Measurements from ENCODE around the gene EZH2.

Gene EZH2

GRCh38 chr7:148882841-148883265, 1.2 kb downstream of the EZH2 start:
- no peaks in the 10 kb centered on the region for H3K27me3 ChIP-seq (ENCODE audit: control insufficient read depth in 1 of 2, insufficient read depth in 2 of 2, low read length in 2 of 2)

DNA sequence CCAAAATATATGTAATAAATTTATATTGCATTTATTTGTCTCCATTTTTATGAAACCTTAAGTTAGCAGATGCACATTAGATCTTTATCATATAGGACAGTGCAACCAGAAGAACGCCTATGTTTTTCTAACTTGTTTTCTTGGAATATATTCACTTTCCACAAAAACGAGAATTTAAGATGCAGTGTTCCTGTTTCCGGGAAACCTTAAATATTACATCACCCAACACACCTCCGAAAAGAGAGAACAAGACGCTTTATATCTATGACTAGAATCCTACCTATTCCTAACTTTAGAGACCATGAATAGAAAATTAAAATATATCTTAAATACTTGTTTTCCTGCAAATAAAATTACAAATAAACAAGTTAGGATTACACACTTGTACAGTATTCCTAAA, 1.9 kb downstream of the EZH2 start:
- H3K27me3 ChIP-seq (ENCODE audit: control insufficient read depth in 1 of 2, insufficient read depth in 2 of 2, low read length in 2 of 2): no peaks in the 10 kb centered on the region
- peaks cover 0 to 12% of the 10 kb centered on the region in 2 donors for H3K4me1 ChIP-seq (ENCODE audit: control insufficient read depth in 1 of 2, insufficient read depth in 2 of 2, low read length in 2 of 2)
- H3K9ac ChIP-seq (ENCODE audit: low read depth in 1 of 2, low read length in 2 of 2): no peak overlapping the region
- H3K27ac ChIP-seq (ENCODE audit: low read depth, low read length): no peak overlapping the region
- no peaks in the 10 kb centered on the region for H3K9me3 ChIP-seq (ENCODE audit: control insufficient read depth in 1 of 2, low read length in 2 of 2)
- H3K4me3 ChIP-seq (ENCODE audit: low read depth in 1 of 2, low read length in 2 of 2): peak overlapping the region; percentile 79 to 80
- H3K36me3 ChIP-seq (ENCODE audit: control insufficient read depth in 1 of 2, insufficient read depth in 2 of 2, low read length in 2 of 2): no peaks in the 10 kb centered on the region

More at GRCh38 chr7:148882841-148883265, 1.2 kb downstream of the EZH2 start:
- Histone ChIP-seq H3K36me3 (ENCODE audit: control insufficient read depth in 1 of 2, insufficient read depth in 2 of 2, low read length in 2 of 2) (no peaks in the 10 kb centered on the region), H3K27ac (ENCODE audit: low read depth, low read length) (no peak overlapping the region), H3K4me3 (ENCODE audit: low read depth in 1 of 2, low read length in 2 of 2) (peak overlapping the region; percentile 79 to 80), H3K9ac (ENCODE audit: low read depth in 1 of 2, low read length in 2 of 2) (peak overlapping the region; percentile 69 to 78), H3K4me1 (ENCODE audit: control insufficient read depth in 1 of 2, insufficient read depth in 2 of 2, low read length in 2 of 2) (peaks cover 0 to 12% of the 10 kb centered on the region in 2 donors), H3K9me3 (ENCODE audit: control insufficient read depth in 1 of 2, low read length in 2 of 2) (no peaks in the 10 kb centered on the region)

DNA sequence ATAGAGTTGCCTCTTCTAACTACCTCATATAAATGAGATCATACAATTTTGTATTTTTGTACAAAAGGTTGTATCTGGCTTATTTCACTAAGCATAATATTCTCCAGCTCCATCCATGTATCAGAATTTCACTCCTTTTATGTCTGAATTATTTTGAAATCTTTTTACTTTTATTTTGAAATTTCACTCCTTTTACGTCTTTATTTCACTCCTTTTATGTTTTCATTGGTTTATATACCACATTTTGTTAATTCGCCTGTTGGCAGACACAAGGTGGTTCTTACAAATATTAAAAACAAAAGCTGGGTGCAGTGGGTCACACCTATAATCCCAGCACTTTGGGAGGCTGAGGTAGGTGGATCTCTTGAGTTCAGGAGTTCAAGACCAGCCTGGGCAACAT, 5.8 kb downstream of the EZH2 start:
- Histone ChIP-seq H3K9ac (ENCODE audit: low read depth in 1 of 2, low read length in 2 of 2) (no peak overlapping the region), H3K4me3 (ENCODE audit: low read depth in 1 of 2, low read length in 2 of 2) (no peak overlapping the region), H3K36me3 (ENCODE audit: control insufficient read depth in 1 of 2, insufficient read depth in 2 of 2, low read length in 2 of 2) (no peaks in the 10 kb centered on the region), H3K27ac (ENCODE audit: low read depth, low read length) (no peak overlapping the region), H3K4me1 (ENCODE audit: control insufficient read depth in 1 of 2, insufficient read depth in 2 of 2, low read length in 2 of 2) (peaks cover 0 to 12% of the 10 kb centered on the region in 2 donors), H3K9me3 (ENCODE audit: control insufficient read depth in 1 of 2, low read length in 2 of 2) (no peaks in the 10 kb centered on the region), H3K27me3 (ENCODE audit: control insufficient read depth in 1 of 2, insufficient read depth in 2 of 2, low read length in 2 of 2) (no peaks in the 10 kb centered on the region)

- H3K27me3 ChIP-seq (ENCODE audit: control insufficient read depth in 1 of 2, insufficient read depth in 2 of 2, low read length in 2 of 2): no peaks in the 10 kb centered on the region
- H3K36me3 ChIP-seq (ENCODE audit: control insufficient read depth in 1 of 2, insufficient read depth in 2 of 2, low read length in 2 of 2): no peaks in the 10 kb centered on the region
- no peak overlapping the region for H3K27ac ChIP-seq (ENCODE audit: low read depth, low read length)
- H3K9ac ChIP-seq (ENCODE audit: low read depth in 1 of 2, low read length in 2 of 2): no peak overlapping the region
- H3K4me3 ChIP-seq (ENCODE audit: low read depth in 1 of 2, low read length in 2 of 2): no peak overlapping the region
- H3K9me3 ChIP-seq (ENCODE audit: control insufficient read depth in 1 of 2, low read length in 2 of 2): no peaks in the 10 kb centered on the region
- peaks cover 0 to 6% of the 10 kb centered on the region in 2 donors for H3K4me1 ChIP-seq (ENCODE audit: control insufficient read depth in 1 of 2, insufficient read depth in 2 of 2, low read length in 2 of 2)
Measured at GRCh38 chr7:148877517-148877916, 6.6 kb downstream of the EZH2 start.

- Histone ChIP-seq H3K4me3 (ENCODE audit: low read depth in 1 of 2, low read length in 2 of 2) (no peak overlapping the region), H3K27ac (ENCODE audit: low read depth, low read length) (no peak overlapping the region), H3K36me3 (ENCODE audit: control insufficient read depth in 1 of 2, insufficient read depth in 2 of 2, low read length in 2 of 2) (no peaks in the 10 kb centered on the region), H3K27me3 (ENCODE audit: control insufficient read depth in 1 of 2, insufficient read depth in 2 of 2, low read length in 2 of 2) (no peaks in the 10 kb centered on the region), H3K9ac (ENCODE audit: low read depth in 1 of 2, low read length in 2 of 2) (no peak overlapping the region), H3K9me3 (ENCODE audit: control insufficient read depth in 1 of 2, low read length in 2 of 2) (peaks cover 10 to 12% of the 10 kb centered on the region in 2 donors), H3K4me1 (ENCODE audit: control insufficient read depth in 1 of 2, insufficient read depth in 2 of 2, low read length in 2 of 2) (no peaks in the 10 kb centered on the region)
Measured at GRCh38 chr7:148872188-148872587, 11.9 kb downstream of the EZH2 start.

GRCh38 chr7:148871551-148871950, 12.5 kb downstream of the EZH2 start:
- Histone ChIP-seq H3K4me3 (ENCODE audit: low read depth in 1 of 2, low read length in 2 of 2) (no peak overlapping the region), H3K4me1 (ENCODE audit: control insufficient read depth in 1 of 2, insufficient read depth in 2 of 2, low read length in 2 of 2) (no peaks in the 10 kb centered on the region), H3K27me3 (ENCODE audit: control insufficient read depth in 1 of 2, insufficient read depth in 2 of 2, low read length in 2 of 2) (no peaks in the 10 kb centered on the region), H3K27ac (ENCODE audit: low read depth, low read length) (no peak overlapping the region), H3K9me3 (ENCODE audit: control insufficient read depth in 1 of 2, low read length in 2 of 2) (peaks cover 10 to 12% of the 10 kb centered on the region in 2 donors), H3K36me3 (ENCODE audit: control insufficient read depth in 1 of 2, insufficient read depth in 2 of 2, low read length in 2 of 2) (no peaks in the 10 kb centered on the region), H3K9ac (ENCODE audit: low read depth in 1 of 2, low read length in 2 of 2) (no peak overlapping the region)

- Histone ChIP-seq H3K4me1 (ENCODE audit: control insufficient read depth in 1 of 2, insufficient read depth in 2 of 2, low read length in 2 of 2) (no peaks in the 10 kb centered on the region), H3K4me3 (ENCODE audit: low read depth in 1 of 2, low read length in 2 of 2) (no peak overlapping the region), H3K9ac (ENCODE audit: low read depth in 1 of 2, low read length in 2 of 2) (no peak overlapping the region), H3K27me3 (ENCODE audit: control insufficient read depth in 1 of 2, insufficient read depth in 2 of 2, low read length in 2 of 2) (no peaks in the 10 kb centered on the region), H3K36me3 (ENCODE audit: control insufficient read depth in 1 of 2, insufficient read depth in 2 of 2, low read length in 2 of 2) (no peaks in the 10 kb centered on the region), H3K9me3 (ENCODE audit: control insufficient read depth in 1 of 2, low read length in 2 of 2) (peaks cover 10 to 12% of the 10 kb centered on the region in 2 donors), H3K27ac (ENCODE audit: low read depth, low read length) (no peak overlapping the region)
Measured at GRCh38 chr7:148871030-148871429, 13.1 kb downstream of the EZH2 start.

DNA sequence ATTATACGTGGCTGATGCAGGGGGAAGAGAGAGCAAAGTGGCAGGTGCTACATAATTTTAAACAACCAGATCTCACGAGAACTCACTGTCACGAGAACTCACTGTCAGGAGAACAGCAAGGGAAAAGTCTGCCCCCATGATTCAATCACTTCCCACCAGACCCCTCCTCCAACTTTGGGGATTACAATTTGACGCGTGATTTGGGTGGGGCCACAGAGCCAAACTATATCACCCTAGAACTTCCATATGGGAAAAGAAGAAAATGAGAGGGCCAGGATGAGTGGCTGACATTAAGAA, 15.8 kb downstream of the EZH2 start:
- no peak overlapping the region for H3K9ac ChIP-seq (ENCODE audit: low read depth in 1 of 2, low read length in 2 of 2)
- no peaks in the 10 kb centered on the region for H3K4me1 ChIP-seq (ENCODE audit: control insufficient read depth in 1 of 2, insufficient read depth in 2 of 2, low read length in 2 of 2)
- no peak overlapping the region for H3K4me3 ChIP-seq (ENCODE audit: low read depth in 1 of 2, low read length in 2 of 2)
- peaks cover 10 to 12% of the 10 kb centered on the region in 2 donors for H3K9me3 ChIP-seq (ENCODE audit: control insufficient read depth in 1 of 2, low read length in 2 of 2)
- no peaks in the 10 kb centered on the region for H3K36me3 ChIP-seq (ENCODE audit: control insufficient read depth in 1 of 2, insufficient read depth in 2 of 2, low read length in 2 of 2)
- H3K27me3 ChIP-seq (ENCODE audit: control insufficient read depth in 1 of 2, insufficient read depth in 2 of 2, low read length in 2 of 2): no peaks in the 10 kb centered on the region
- H3K27ac ChIP-seq (ENCODE audit: low read depth, low read length): no peak overlapping the region

DNA sequence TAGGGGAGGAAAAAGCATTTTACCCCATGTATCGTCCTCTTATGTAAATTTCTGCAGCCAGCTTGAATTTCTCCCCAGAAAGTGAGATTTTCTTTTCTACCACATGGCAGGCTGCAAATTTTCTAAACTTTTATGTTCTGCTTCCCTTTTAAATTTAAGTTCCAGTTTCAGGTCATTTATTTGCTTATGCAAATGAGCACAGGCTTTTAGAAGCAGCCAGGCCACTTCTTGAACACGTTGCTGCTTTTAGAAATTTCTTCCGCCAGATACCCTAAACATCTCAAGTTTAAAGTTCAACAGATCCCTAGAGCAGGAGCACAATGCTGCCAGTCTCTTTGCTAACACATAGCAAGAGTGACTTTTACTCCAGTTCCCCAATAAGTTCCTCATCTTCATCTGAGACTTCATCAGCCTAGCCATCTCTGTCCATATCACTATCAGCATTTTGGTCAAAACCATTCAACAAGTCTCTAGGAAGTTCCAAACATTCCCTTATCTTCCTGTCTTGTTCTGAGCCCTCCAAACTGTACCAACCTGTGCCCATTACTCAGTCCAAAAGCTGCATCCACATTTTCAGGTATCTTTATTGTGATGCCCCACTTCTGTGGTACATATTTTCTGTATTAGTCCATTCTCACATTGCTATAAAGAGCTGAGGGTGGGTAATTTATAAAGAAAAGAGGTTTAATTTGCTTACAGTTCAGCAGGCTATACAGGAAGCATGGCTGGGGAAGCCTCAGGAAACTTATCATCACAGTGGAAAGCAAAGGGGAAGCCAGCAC, 16.3 kb downstream of the EZH2 start:
- Histone ChIP-seq H3K4me3 (ENCODE audit: low read depth in 1 of 2, low read length in 2 of 2) (no peak overlapping the region), H3K27me3 (ENCODE audit: control insufficient read depth in 1 of 2, insufficient read depth in 2 of 2, low read length in 2 of 2) (no peaks in the 10 kb centered on the region), H3K4me1 (ENCODE audit: control insufficient read depth in 1 of 2, insufficient read depth in 2 of 2, low read length in 2 of 2) (no peaks in the 10 kb centered on the region), H3K27ac (ENCODE audit: low read depth, low read length) (no peak overlapping the region), H3K36me3 (ENCODE audit: control insufficient read depth in 1 of 2, insufficient read depth in 2 of 2, low read length in 2 of 2) (no peaks in the 10 kb centered on the region), H3K9ac (ENCODE audit: low read depth in 1 of 2, low read length in 2 of 2) (no peak overlapping the region), H3K9me3 (ENCODE audit: control insufficient read depth in 1 of 2, low read length in 2 of 2) (peaks cover 10 to 12% of the 10 kb centered on the region in 2 donors)

GRCh38 chr7:148866362-148866761, 17.7 kb downstream of the EZH2 start:
- H3K9ac ChIP-seq (ENCODE audit: low read depth in 1 of 2, low read length in 2 of 2): no peak overlapping the region
- H3K27ac ChIP-seq (ENCODE audit: low read depth, low read length): no peak overlapping the region
- no peak overlapping the region for H3K4me3 ChIP-seq (ENCODE audit: low read depth in 1 of 2, low read length in 2 of 2)
- H3K27me3 ChIP-seq (ENCODE audit: control insufficient read depth in 1 of 2, insufficient read depth in 2 of 2, low read length in 2 of 2): no peaks in the 10 kb centered on the region
- H3K9me3 ChIP-seq (ENCODE audit: control insufficient read depth in 1 of 2, low read length in 2 of 2): peaks cover 10 to 12% of the 10 kb centered on the region in 2 donors
- H3K4me1 ChIP-seq (ENCODE audit: control insufficient read depth in 1 of 2, insufficient read depth in 2 of 2, low read length in 2 of 2): no peaks in the 10 kb centered on the region
- no peaks in the 10 kb centered on the region for H3K36me3 ChIP-seq (ENCODE audit: control insufficient read depth in 1 of 2, insufficient read depth in 2 of 2, low read length in 2 of 2)

All from duodenal mucosa (tissue), 2 donors.